ENCODE measurements around the gene ZNF630. TPM values are rescaled to one million over a fixed set of nuclear protein-coding genes. Genes with fewer than 3 reads are reported as not detected.
"Not testable (repeated sequence)": the region's sequence is repeated elsewhere in the genome, so short reads cannot be mapped to it uniquely, and the experiment has no call there.

ZNF630 gene
- total and polyA plus RNA-seq, 4 donors, result 0.98 to 6.7 (median 2.0) TPM

DNA sequence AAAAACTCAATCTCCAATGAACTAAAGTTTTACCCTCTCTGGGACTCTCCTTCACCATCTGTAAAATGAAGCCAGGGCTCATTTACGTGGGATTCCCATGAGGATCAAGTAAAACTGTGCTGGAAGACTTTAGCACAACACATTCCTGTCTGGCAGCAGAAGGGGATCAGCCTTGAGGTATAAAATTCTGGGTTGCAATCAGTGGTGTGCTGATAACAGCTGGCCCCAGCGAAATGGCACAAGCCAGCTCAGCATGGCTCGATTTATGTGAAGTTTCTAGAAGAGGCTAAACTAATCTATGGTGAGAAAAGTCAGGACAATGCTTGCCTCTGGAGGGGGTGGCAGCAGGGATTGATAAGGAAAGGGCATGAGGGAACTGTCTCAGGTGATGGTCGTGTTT is 28.4 kb downstream of the ZNF630 start:
- Histone ChIP-seq H3K4me1 (ENCODE audit: control insufficient read depth in 5 of 5, insufficient read depth in 5 of 5, low read length in 5 of 5) (peaks cover 0 to 3% (median 0%) of the 10 kb centered on the region in 5 donors), H3K27ac (ENCODE audit: low read depth in 1 of 2, low read length in 1 of 2) (no peak overlapping the region), H3K9ac (ENCODE audit: insufficient read depth in 1 of 2, low read length in 2 of 2) (no peak overlapping the region), H3K36me3 (ENCODE audit: control insufficient read depth in 4 of 4, insufficient read depth in 4 of 4, low read length in 4 of 4) (no peaks in the 10 kb centered on the region), H3K27me3 (ENCODE audit: control insufficient read depth in 3 of 3, insufficient read depth in 3 of 3, low read length in 2 of 3) (no peaks in the 10 kb centered on the region), H3K9me3 (ENCODE audit: control insufficient read depth in 4 of 4, insufficient read depth in 3 of 4, low read length in 3 of 4) (peaks cover 0 to 2% (median 0%) of the 10 kb centered on the region in 4 donors), H3K4me3 (no peak overlapping the region)
- TF ChIP-seq, protein P1, sequence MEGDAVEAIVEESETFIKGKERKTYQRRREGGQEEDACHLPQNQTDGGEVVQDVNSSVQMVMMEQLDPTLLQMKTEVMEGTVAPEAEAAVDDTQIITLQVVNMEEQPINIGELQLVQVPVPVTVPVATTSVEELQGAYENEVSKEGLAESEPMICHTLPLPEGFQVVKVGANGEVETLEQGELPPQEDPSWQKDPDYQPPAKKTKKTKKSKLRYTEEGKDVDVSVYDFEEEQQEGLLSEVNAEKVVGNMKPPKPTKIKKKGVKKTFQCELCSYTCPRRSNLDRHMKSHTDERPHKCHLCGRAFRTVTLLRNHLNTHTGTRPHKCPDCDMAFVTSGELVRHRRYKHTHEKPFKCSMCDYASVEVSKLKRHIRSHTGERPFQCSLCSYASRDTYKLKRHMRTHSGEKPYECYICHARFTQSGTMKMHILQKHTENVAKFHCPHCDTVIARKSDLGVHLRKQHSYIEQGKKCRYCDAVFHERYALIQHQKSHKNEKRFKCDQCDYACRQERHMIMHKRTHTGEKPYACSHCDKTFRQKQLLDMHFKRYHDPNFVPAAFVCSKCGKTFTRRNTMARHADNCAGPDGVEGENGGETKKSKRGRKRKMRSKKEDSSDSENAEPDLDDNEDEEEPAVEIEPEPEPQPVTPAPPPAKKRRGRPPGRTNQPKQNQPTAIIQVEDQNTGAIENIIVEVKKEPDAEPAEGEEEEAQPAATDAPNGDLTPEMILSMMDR (IDR thresholded peaks at IDR 0.05; ENCODE audit: control extremely low read depth, extremely low read depth), result no peak
- WGBS, 2 donors, result 57 to 95% methylated on average over 4 of the region's 4 CpGs
- ATAC-seq (ENCODE audit: insufficient read depth, low FRiP score), result no peak
- DNase-seq, result no peak

- TF ChIP-seq, protein P1 (IDR thresholded peaks at IDR 0.05; ENCODE audit: control extremely low read depth, extremely low read depth), result no peak
- no peaks in the 10 kb centered on the region for H3K27me3 ChIP-seq (ENCODE audit: control insufficient read depth in 3 of 3, insufficient read depth in 3 of 3, low read length in 2 of 3)
- 49 to 58% methylated on average over 4 of the region's 4 CpGs for WGBS, 2 donors
- no peak overlapping the region for H3K27ac ChIP-seq (ENCODE audit: low read depth in 1 of 2, low read length in 1 of 2)
- DNase-seq (peak; percentile 18 to 48 (median 44)), ATAC-seq (ENCODE audit: insufficient read depth, low FRiP score) (no peak)
- H3K9ac ChIP-seq (ENCODE audit: insufficient read depth in 1 of 2, low read length in 2 of 2), result no peak overlapping the region
- H3K9me3 ChIP-seq (ENCODE audit: control insufficient read depth in 4 of 4, insufficient read depth in 3 of 4, low read length in 3 of 4), result peaks cover 0 to 4% (median 0%) of the 10 kb centered on the region in 4 donors
- no peaks in the 10 kb centered on the region for H3K36me3 ChIP-seq (ENCODE audit: control insufficient read depth in 4 of 4, insufficient read depth in 4 of 4, low read length in 4 of 4)
- no peak overlapping the region for H3K4me3 ChIP-seq
- H3K4me1 ChIP-seq (ENCODE audit: control insufficient read depth in 5 of 5, insufficient read depth in 5 of 5, low read length in 5 of 5), result peaks cover 0 to 2% (median 0%) of the 10 kb centered on the region in 5 donors
Measured at GRCh38 chrX:48035891-48036290, 35.5 kb downstream of the ZNF630 start.

DNA sequence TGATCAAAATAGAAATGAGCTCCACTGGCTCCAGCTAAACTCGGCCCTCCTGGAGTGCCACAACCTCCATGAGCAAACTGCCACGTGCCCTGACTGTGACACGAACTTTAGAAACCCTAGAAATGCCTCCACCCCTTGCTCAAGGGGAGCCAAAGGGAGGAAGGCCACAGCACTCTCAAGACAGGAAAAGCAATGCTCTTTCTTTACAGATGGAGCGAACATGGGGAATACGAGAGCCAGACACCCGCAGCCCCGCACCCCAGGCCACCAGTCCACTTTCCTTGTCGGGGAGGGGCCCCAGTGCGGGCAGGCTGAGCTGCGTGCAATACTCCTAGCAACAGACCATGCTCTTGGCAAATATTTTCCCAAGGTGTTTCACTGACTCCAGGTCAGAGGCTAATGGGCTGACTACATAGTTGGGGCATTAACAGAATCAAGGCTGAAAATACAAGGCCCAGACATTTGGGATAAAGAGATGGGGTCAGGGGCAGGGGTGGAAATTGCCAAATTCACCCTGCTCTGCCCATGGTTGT is 40.7 kb downstream of the ZNF630 start:
- ATAC-seq (ENCODE audit: insufficient read depth, low FRiP score); H3K4me3 ChIP-seq; H3K9ac ChIP-seq (ENCODE audit: insufficient read depth in 1 of 2, low read length in 2 of 2); H3K36me3 ChIP-seq (ENCODE audit: control insufficient read depth in 4 of 4, insufficient read depth in 4 of 4, low read length in 4 of 4); H3K4me1 ChIP-seq (ENCODE audit: control insufficient read depth in 5 of 5, insufficient read depth in 5 of 5, low read length in 5 of 5); DNase-seq; H3K9me3 ChIP-seq (ENCODE audit: control insufficient read depth in 4 of 4, insufficient read depth in 3 of 4, low read length in 3 of 4); H3K27me3 ChIP-seq (ENCODE audit: control insufficient read depth in 3 of 3, insufficient read depth in 3 of 3, low read length in 2 of 3); H3K27ac ChIP-seq (ENCODE audit: low read depth in 1 of 2, low read length in 1 of 2): not testable (repeated sequence)
- WGBS, 2 donors, result 67 to 76% methylated on average over 9 to 10 of the region's 10 CpGs

- no peak overlapping the region for H3K4me3 ChIP-seq
- no peak overlapping the region for H3K9ac ChIP-seq (ENCODE audit: insufficient read depth in 1 of 2, low read length in 2 of 2)
- H3K27me3 ChIP-seq (ENCODE audit: control insufficient read depth in 3 of 3, insufficient read depth in 3 of 3, low read length in 2 of 3), result no peaks in the 10 kb centered on the region
- no peak for DNase-seq
- no peak overlapping the region for H3K27ac ChIP-seq (ENCODE audit: low read depth in 1 of 2, low read length in 1 of 2)
- peaks cover 0 to 2% (median under 1%) of the 10 kb centered on the region in 4 donors for H3K9me3 ChIP-seq (ENCODE audit: control insufficient read depth in 4 of 4, insufficient read depth in 3 of 4, low read length in 3 of 4)
- no peaks in the 10 kb centered on the region for H3K36me3 ChIP-seq (ENCODE audit: control insufficient read depth in 4 of 4, insufficient read depth in 4 of 4, low read length in 4 of 4)
- ATAC-seq (ENCODE audit: insufficient read depth, low FRiP score), result no peak
- TF ChIP-seq, protein P1 (IDR thresholded peaks at IDR 0.05; ENCODE audit: control extremely low read depth, extremely low read depth), result no peak
- 81 to 97% methylated on average over 10 of the region's 10 CpGs for WGBS, 2 donors
- H3K4me1 ChIP-seq (ENCODE audit: control insufficient read depth in 5 of 5, insufficient read depth in 5 of 5, low read length in 5 of 5), result no peaks in the 10 kb centered on the region
Measured at GRCh38 chrX:48030237-48030636, 41.2 kb downstream of the ZNF630 start.
